Neutrophil (primary cell): ENCODE results near the gene TPX2.

Experiments used
- H3K27ac ChIP-seq: fragments of 200-600 bp; sonication (generic); 2 replicates; pipeline ENCODE4 v1.5.1; 2016; ENCODE audit warnings: mild to moderate bottlenecking, moderate library complexity
- H3K27me3 ChIP-seq: fragments of 200-600 bp; sonication (generic); 2 replicates; pipeline ENCODE4 v1.6.0; 2016; ENCODE audit warnings: mild to moderate bottlenecking
- H3K36me3 ChIP-seq: fragments of 200-600 bp; sonication (generic); 2 replicates; pipeline ENCODE4 v1.5.1; 2017
- H3K4me1 ChIP-seq, 2 experiments: fragments of 200-600 bp in 1 of 2; sonication (generic) in 1 of 2; 1 replicate in 1 of 2; 2 replicates in 1 of 2; pipeline versions ENCODE4 v1.5.1 to v1.6.1; 2013 to 2016; ENCODE audit warnings: low read depth in 1 of 2, low read length in 1 of 2, mild to moderate bottlenecking in 1 of 2, moderate library complexity in 1 of 2; ENCODE audit not compliant: control insufficient read depth in 1 of 2, insufficient read depth in 1 of 2
- H3K4me3 ChIP-seq, 2 experiments: fragments of 200-600 bp in 1 of 2; sonication (generic) in 1 of 2; 1 replicate in 1 of 2; 2 replicates in 1 of 2; pipeline ENCODE4 v1.5.1; 2013 to 2016; ENCODE audit warnings: low read depth in 1 of 2, low read length in 1 of 2, mild to moderate bottlenecking in 1 of 2, moderate library complexity in 1 of 2
- H3K9me3 ChIP-seq: fragments of 200-600 bp; sonication (generic); 2 replicates; pipeline ENCODE4 v1.5.1; 2016
- CTCF ChIP-seq: fragments of 200-600 bp; sonication (generic); IDR thresholded peaks from 2 replicates; pipeline ENCODE4 v1.5.1; 2016; ENCODE audit warnings: antibody characterized with exemption

Gene TPX2

GRCh38 chr20:31829731-31830130 is 90.6 kb downstream of the TPX2 start:
- Histone ChIP-seq H3K9me3 (no peaks in the 10 kb centered on the region), H3K4me1 (no peaks in the 10 kb centered on the region), H3K36me3 (no peaks in the 10 kb centered on the region), H3K27ac (no peak overlapping the region), H3K27me3 (no peaks in the 10 kb centered on the region), H3K4me3 (no peak overlapping the region)
- no peak for TF ChIP-seq CTCF

- H3K9me3 ChIP-seq: no peaks in the 10 kb centered on the region
- H3K4me3 ChIP-seq: no peak overlapping the region
- no peaks in the 10 kb centered on the region for H3K36me3 ChIP-seq
- TF ChIP-seq CTCF: no peak
- H3K27ac ChIP-seq: no peak overlapping the region
- peaks cover 0 to under 1% of the 10 kb centered on the region in 2 experiments for H3K4me1 ChIP-seq
- H3K27me3 ChIP-seq: peaks cover 2% of the 10 kb centered on the region
These were observed 91.4 kb downstream of the TPX2 start for GRCh38 chr20:31830406-31830981.

GRCh38 chr20:31831211-31831610 is 92.1 kb downstream of the TPX2 start:
- no peak overlapping the region for H3K4me3 ChIP-seq
- no peaks in the 10 kb centered on the region for H3K9me3 ChIP-seq
- H3K27me3 ChIP-seq: peaks cover 7% of the 10 kb centered on the region
- no peak for TF ChIP-seq CTCF
- H3K4me1 ChIP-seq: peaks cover 5 to 7% of the 10 kb centered on the region in 2 experiments
- H3K27ac ChIP-seq: no peak overlapping the region
- no peaks in the 10 kb centered on the region for H3K36me3 ChIP-seq

- Histone ChIP-seq H3K4me3 (no peak overlapping the region), H3K36me3 (no peaks in the 10 kb centered on the region), H3K27me3 (peaks cover 7% of the 10 kb centered on the region), H3K4me1 (peaks cover 11% of the 10 kb centered on the region in 2 experiments), H3K9me3 (no peaks in the 10 kb centered on the region), H3K27ac (no peak overlapping the region)
- TF ChIP-seq CTCF: no peak
These were observed 92.7 kb downstream of the TPX2 start for GRCh38 chr20:31831771-31832306.

- peaks cover 7% of the 10 kb centered on the region for H3K27me3 ChIP-seq
- no peaks in the 10 kb centered on the region for H3K9me3 ChIP-seq
- H3K4me1 ChIP-seq: peaks cover 11 to 14% of the 10 kb centered on the region in 2 experiments
- no peak overlapping the region for H3K4me3 ChIP-seq
- TF ChIP-seq CTCF: peak; percentile 70
- H3K27ac ChIP-seq: no peak overlapping the region
- H3K36me3 ChIP-seq: no peaks in the 10 kb centered on the region
These were observed 94.2 kb downstream of the TPX2 start for GRCh38 chr20:31833130-31833930.
